Retinal pigment epithelial cell (primary cell): Measurements from ENCODE around the gene LYG1.
"Not testable (repeated sequence)": the region's sequence is repeated elsewhere in the genome, so short reads cannot be mapped to it uniquely, and the experiment has no call there.

Experiments used
- DNase-seq: peaks from one replicate; pipeline ENCODE4 v3.0.0-alpha.2; 2010; ENCODE audit warnings: low read depth
- H3K4me3 ChIP-seq: 2 replicates; pipeline ENCODE4 v1.5.1; 2011; ENCODE audit warnings: mild to moderate bottlenecking, low read length, control low read depth, moderate library complexity
- CTCF ChIP-seq: conservative IDR thresholded peaks from 2 replicates; pipeline ENCODE4 v1.5.1; 2011; ENCODE audit warnings: low read depth, low read length, control low read depth, inconsistent platforms

LYG1 gene

DNA sequence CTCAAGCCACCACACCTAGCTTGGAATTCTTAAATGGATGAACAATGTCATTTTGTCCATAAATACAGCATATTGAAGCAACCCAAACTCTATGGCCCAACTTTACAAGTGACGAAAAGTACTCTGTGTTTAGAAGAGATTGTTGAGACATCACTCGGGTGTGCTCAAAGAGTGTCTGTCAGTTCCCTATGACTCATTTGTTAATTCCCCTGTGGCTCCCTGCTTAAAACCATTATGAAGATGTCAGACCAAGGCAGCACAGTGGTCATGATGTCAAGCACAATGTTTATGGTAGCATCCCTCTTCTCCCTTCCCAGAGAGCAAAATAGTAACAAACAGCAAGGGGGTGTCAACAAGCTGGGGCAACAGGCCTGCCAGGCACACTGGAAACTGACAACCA is 3.0 kb downstream of the LYG1 start:
- no peak for DNase-seq
- H3K4me3 ChIP-seq: no peak overlapping the region
- TF ChIP-seq CTCF: no peak

DNA sequence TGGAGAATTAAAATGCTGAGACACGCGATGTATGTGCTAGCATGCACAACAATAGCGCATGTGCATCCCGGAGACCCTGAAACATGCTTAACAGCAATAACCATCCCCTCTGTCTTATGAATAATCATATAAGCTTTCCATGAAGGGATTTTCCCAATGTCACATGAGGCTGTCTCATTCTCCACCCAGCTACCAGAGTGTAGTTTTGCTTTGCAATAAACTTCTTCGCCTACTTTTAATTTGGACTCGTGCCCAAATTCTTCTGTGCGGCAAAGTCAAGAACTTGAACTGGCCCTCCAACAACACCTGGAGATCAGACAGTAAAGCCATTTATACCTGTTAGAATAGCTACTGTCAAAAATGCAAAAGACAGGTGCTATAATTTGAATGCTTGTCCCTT is 15.5 kb downstream of the LYG1 start:
- DNase-seq: peak; percentile 33
- TF ChIP-seq CTCF: no peak
- H3K4me3 ChIP-seq: no peak overlapping the region

DNA sequence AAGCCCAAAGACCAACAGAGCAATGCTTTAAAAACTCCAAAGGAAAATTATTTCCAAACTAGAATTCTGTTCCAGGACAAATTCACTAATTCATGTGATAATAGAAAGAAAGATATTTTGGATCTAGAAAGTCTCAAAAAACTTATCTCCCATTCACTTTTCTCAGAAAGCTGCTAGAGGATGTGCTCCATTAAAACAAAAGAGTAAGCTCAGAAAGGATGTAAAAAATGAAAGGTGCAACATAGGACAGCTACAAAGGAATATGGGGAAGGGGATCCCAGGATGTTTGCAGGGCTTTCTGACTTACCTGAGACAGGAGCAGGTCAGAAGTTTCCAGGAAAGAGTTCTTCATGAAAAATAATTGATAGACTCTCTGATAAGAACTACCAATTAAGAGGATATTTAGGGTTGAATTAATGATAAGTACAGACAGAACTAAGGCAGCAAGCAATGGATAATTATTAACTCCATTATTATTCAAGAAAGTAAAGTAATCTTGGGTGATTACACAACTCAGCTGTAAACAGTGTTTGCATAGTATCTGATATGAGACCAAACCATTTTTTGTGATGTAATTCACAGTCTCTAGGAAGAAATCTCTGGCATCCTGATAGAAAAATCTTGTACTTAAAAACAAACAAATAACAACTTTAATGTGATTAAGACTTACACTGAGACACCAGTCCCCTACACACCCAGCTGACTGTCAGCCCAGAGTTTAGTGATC is 20.9 kb downstream of the LYG1 start:
- no peak overlapping the region for H3K4me3 ChIP-seq
- no peak for DNase-seq
- TF ChIP-seq CTCF: no peak

DNA sequence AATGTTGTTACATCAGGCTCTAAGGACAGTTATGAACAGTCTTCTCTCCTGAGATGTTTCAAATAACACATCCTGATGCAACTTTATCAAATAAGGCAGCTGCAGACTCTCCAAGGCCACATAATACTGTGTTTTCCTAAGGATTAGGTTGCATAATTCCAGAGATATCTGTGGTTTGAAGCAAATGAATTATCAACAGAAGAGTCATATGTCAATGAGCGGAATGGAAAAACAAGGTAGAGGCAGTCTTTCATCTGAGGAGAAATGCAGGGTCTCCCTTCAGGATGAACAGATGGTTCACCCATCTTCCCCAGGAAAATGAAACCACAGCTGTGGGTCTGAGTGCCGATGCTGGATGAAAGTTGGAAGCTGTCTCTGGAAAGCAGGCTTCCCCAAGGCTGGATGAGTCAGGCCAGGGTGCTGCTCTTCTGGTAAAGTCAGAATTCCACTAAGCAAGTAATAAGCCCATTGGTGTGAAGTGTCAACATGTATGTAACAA is 22.2 kb downstream of the LYG1 start:
- TF ChIP-seq CTCF: no peak
- no peak for DNase-seq

DNA sequence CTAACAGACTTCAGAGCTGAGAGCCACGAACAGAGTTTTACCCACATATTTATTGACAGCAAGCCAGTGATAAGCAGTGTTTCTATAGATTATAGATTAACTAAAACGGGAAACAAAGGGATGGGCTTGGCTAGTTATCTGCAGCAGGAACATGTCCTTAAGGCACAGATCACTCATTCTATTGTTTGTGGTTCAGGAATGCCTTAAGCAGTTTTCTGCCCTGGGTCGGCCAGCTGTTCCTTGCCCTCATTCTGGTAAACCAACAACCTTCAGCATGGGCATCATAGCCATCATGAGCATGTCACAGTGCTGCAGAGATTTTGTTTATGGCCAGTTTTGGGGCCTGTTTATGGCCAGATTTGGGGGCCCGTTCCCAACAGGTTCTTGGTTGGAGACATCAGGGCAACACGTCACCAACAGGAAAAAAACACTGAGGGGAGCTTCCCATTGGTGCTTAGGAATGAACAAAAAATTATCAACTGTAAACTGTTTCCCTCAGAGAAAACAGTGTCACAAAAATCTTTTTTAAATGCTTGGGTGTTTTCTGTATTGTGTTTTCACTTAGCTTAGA is 22.7 kb downstream of the LYG1 start:
- H3K4me3 ChIP-seq, DNase-seq: not testable (repeated sequence)

More for the DNA sequence above, 22.2 kb downstream of the LYG1 start:
- H3K4me3 ChIP-seq: no peak overlapping the region

DNA sequence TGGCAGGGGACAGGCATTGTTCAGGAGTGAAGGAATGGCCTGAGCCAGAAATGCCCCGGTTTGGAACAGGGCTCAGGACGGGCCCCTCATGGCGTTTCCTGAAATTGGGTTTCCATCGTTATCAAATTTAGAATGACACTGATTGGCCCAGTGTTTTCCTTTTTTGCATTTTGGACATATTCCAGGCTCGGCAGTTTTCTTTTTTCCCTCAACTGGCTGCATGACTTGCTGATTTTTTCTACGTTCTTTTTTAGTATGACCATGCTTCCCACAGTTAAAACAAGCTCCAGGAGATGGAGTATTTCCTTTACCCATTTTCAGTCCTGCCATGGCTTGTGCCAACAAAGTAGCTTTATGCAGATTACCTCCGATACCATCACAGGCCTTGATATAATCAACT is 25.1 kb downstream of the LYG1 start:
- no peak overlapping the region for H3K4me3 ChIP-seq
- no peak for DNase-seq
- TF ChIP-seq CTCF: no peak

- no peak for DNase-seq
- TF ChIP-seq CTCF: no peak
Measured at GRCh38 chr2:99261242-99261641, 39.8 kb downstream of the LYG1 start.

More at GRCh38 chr2:99261242-99261641, 39.8 kb downstream of the LYG1 start:
- H3K4me3 ChIP-seq: no peak overlapping the region
